Skeletal muscle satellite cell (primary cell): ENCODE data around the gene UBE3C.
"Not testable (repeated sequence)": the region's sequence is repeated elsewhere in the genome, so short reads cannot be mapped to it uniquely, and the experiment has no call there.

Experiments
- H3K27me3 ChIP-seq: 2 replicates; pipeline ENCODE4 v1.7.0; 2013; ENCODE audit warnings: low read length; ENCODE audit not compliant: control insufficient read depth, insufficient read depth
- H3K36me3 ChIP-seq: 2 replicates; pipeline ENCODE4 v1.7.0; 2013; ENCODE audit warnings: mild to moderate bottlenecking, control low read depth, low read length; ENCODE audit not compliant: insufficient read depth
- H3K4me1 ChIP-seq: 2 replicates; pipeline ENCODE4 v1.7.0; 2013; ENCODE audit warnings: low read length; ENCODE audit not compliant: control insufficient read depth, insufficient read depth
- H3K4me2 ChIP-seq: 2 replicates; pipeline ENCODE4 v1.7.0; 2013; ENCODE audit warnings: mild to moderate bottlenecking, low read length
- H3K4me3 ChIP-seq: 2 replicates; pipeline ENCODE4 v1.7.0; 2013; ENCODE audit warnings: low read length
- H3K9ac ChIP-seq: 2 replicates; pipeline ENCODE4 v1.7.0; 2013; ENCODE audit warnings: mild to moderate bottlenecking, low read depth, low read length, moderate library complexity
- H3K9me3 ChIP-seq: replicated peaks from 2 replicates; pipeline ENCODE4 v1.7.0; 2013; ENCODE audit warnings: mild to moderate bottlenecking, control low read depth, low read length

Gene UBE3C

DNA sequence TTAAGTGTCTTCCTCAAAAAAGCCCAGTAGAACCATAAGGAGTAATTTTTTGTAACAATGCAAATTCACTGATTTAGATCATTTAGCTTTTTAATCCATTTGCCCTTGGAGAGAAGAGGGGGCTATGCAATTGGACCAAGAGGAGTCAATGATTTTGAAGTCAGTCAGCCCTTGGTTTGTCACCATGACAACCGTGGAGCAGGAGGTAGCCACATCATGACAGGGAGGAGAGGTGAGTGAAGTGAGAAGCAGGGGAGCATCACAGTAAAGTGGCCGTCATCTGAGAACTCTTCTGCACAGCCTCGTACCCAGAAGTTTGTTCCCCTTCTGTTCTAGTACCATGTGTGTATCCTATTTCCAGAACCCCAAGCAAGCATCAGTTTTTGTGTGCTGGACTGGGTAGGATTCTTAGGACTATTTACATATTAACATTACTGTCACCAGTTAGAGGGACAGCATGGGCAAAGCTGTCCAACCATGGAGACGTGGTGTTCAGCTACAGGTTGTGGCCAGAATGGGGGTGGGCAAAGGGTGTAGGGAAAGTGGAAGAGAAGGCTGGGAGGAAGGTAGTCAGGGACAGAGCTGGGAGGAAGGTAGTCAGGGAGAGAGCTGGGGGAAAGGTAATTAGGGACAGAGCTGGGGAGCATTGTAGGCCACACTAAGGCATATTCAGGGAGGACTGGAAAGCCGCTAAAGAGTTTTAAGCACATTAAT lies 13.1 kb downstream of the UBE3C start:
- H3K36me3 ChIP-seq, result peaks cover 6% of the 10 kb centered on the region
- H3K9me3 ChIP-seq, result no peaks in the 10 kb centered on the region
- peaks cover 11% of the 10 kb centered on the region for H3K4me1 ChIP-seq
- H3K9ac ChIP-seq, result no peak overlapping the region
- no peaks in the 10 kb centered on the region for H3K27me3 ChIP-seq
- H3K4me3 ChIP-seq, result no peak overlapping the region
- H3K4me2 ChIP-seq, result no peak overlapping the region

DNA sequence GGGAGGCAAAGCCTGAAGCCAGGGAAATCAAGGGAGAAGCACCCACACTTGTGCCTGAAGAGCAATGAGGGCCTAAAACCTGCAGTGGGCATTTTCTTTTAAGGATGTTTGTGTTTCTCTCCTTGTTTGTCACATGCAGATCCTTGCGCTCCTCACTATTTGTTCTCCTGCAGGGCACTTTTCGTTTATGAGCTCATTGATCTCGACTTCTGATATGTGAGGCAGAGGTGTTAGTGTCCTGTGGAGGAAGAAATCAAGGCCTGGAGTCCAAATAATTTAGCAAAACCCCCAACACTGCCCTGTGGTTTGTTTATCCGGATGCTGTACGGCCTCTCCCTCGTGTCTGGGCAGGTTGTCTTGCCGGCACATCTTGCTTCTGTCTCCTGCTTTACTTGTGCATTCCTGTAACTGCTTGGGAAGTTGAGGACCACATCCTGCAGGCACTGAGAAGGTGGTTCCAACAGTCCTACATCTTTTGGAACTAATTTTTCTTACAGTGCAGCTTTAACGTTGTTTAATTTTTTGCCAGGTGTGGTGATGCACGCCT lies 13.7 kb downstream of the UBE3C start:
- H3K4me1 ChIP-seq, result peaks cover 11% of the 10 kb centered on the region
- peaks cover 6% of the 10 kb centered on the region for H3K36me3 ChIP-seq
- no peaks in the 10 kb centered on the region for H3K9me3 ChIP-seq
- no peak overlapping the region for H3K4me2 ChIP-seq
- no peaks in the 10 kb centered on the region for H3K27me3 ChIP-seq
- H3K9ac ChIP-seq, result no peak overlapping the region
- no peak overlapping the region for H3K4me3 ChIP-seq

DNA sequence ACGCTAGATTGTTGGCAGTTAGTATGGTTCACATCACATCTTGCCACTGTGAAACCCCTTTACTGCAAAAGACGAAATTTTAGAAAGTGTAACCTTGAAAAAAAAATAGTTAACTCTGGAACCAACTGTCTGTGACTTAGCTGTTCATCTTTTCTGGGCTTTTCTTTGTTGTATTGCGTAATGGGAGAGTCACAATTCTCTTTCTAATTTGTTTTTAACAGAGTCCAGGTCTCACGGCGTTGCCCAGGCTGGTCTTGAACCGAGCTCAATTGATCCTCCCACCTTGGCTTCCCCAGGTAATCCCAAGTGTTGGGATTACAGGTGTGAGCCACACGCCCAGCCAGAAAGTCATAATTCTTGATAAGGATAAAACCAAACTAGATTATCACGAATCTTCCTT lies 14.5 kb downstream of the UBE3C start:
- Histone ChIP-seq H3K4me3 (no peak overlapping the region), H3K4me2 (no peak overlapping the region), H3K9ac (no peak overlapping the region), H3K9me3 (no peaks in the 10 kb centered on the region), H3K27me3 (no peaks in the 10 kb centered on the region), H3K4me1 (peaks cover 15% of the 10 kb centered on the region), H3K36me3 (peaks cover 6% of the 10 kb centered on the region)

DNA sequence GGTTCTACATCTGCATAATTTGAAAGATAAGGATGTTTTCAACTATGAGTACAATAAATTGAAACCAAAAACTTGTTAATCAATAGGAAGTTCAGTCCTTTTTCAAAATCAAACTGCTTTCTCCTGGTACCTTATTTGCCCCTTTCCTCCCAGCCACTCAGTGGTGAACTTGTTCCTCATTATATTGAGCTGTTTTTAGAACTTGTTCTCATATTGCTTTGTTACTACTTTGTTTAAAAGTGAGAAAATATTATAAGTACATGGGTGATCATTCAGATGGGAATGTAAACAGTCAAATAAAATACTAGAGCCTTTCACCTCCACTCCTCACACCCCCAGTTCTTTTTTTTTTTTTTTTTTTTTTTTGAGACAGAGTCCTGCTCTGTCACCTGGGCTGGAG lies 17.2 kb downstream of the UBE3C start:
- H3K27me3 ChIP-seq, result no peaks in the 10 kb centered on the region
- H3K4me3 ChIP-seq, result no peak overlapping the region
- H3K9me3 ChIP-seq, result no peaks in the 10 kb centered on the region
- H3K36me3 ChIP-seq, result peaks cover 3% of the 10 kb centered on the region
- H3K9ac ChIP-seq, result no peak overlapping the region
- H3K4me1 ChIP-seq, result peaks cover 11% of the 10 kb centered on the region
- H3K4me2 ChIP-seq, result no peak overlapping the region

DNA sequence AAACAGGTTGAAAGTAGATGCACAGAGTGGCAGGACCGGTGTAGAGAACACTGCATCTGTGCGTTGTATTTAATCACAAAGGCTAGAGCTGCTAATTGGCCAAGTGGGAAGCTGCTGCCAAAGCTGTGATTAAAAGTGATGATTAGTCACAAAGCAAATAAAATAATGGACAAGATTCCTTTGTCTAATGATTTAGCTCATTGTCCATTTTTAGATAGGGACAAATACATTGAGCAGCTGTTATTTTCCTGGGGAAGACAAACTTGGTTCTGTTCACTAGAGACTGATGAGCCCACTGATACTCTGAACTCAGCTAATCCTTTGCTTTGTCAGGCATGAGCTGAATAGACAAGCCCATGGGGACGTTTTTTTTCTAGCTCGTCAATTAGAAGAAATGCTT lies 19.7 kb downstream of the UBE3C start:
- H3K4me1 ChIP-seq, result peaks cover 7% of the 10 kb centered on the region
- no peaks in the 10 kb centered on the region for H3K36me3 ChIP-seq
- H3K27me3 ChIP-seq, result no peaks in the 10 kb centered on the region
- no peak overlapping the region for H3K9ac ChIP-seq
- H3K4me2 ChIP-seq, result no peak overlapping the region
- no peak overlapping the region for H3K4me3 ChIP-seq
- no peaks in the 10 kb centered on the region for H3K9me3 ChIP-seq

DNA sequence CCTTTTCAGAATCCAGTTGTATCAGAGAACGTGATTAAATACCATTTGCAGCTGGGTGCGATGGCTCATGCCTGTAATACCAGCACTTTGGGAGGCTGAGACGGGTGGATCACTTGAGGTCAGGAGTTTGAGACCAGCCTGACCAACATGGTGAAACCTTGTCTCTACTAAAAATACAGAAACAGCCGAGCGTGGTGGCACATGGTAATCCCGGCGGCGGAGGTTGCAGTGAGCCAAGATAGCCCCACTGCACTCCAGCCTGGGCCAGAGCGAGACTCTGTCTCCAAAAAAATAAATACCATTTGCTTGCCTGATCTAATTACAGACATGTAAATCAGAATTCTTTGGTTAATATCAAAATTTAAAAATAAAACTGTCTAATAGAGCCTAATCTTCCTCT lies 20.8 kb downstream of the UBE3C start:
- not testable (repeated sequence) for H3K4me1 ChIP-seq, H3K4me2 ChIP-seq, H3K4me3 ChIP-seq, H3K9ac ChIP-seq, H3K27me3 ChIP-seq, H3K9me3 ChIP-seq, H3K36me3 ChIP-seq

DNA sequence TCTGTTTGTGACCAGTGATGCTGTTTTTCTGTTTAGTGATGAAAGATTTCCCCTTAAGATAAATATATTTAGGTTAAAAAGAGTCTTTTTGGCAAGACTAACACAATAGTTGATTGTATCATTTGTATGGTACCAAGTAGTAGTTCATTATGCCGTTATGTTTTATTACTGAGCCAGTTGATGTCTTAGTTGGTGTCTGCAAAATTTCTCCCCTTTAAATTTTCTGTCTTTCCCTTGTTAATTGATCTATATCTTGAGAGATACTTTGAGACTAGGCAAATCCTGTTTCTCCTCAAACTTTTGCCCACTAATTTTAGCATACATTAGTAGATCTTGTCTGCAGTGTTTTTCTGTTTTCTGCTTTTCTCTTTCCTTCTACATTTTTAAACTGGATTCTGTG lies 21.7 kb downstream of the UBE3C start:
- no peak overlapping the region for H3K4me3 ChIP-seq
- no peaks in the 10 kb centered on the region for H3K27me3 ChIP-seq
- H3K9me3 ChIP-seq, result no peaks in the 10 kb centered on the region
- H3K4me1 ChIP-seq, result peaks cover 7% of the 10 kb centered on the region
- H3K9ac ChIP-seq, result no peak overlapping the region
- no peak overlapping the region for H3K4me2 ChIP-seq
- H3K36me3 ChIP-seq, result peaks cover 9% of the 10 kb centered on the region

DNA sequence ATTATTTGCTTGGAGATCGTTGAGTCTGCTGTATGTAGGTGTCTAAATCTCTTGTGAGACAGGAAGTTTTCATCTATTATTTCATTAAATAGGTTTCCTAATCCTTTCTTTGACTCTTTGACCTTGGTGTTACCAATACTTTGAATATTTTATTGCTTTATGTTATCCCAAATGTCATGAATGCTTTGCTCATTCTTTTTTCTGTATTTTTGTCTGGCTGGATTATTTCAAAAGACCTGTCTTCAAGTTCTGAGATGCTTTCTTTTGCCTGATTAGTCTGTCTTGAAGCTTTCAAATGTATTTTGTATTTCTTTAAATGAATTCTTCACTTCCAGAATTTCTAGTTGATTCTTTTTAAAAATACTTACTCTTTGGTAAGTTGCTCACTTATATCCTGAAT lies 27.3 kb downstream of the UBE3C start:
- H3K27me3 ChIP-seq, result no peaks in the 10 kb centered on the region
- H3K36me3 ChIP-seq, result peaks cover 35% of the 10 kb centered on the region
- no peak overlapping the region for H3K4me2 ChIP-seq
- H3K4me1 ChIP-seq, result no peaks in the 10 kb centered on the region
- H3K4me3 ChIP-seq, result no peak overlapping the region
- no peaks in the 10 kb centered on the region for H3K9me3 ChIP-seq
- no peak overlapping the region for H3K9ac ChIP-seq

DNA sequence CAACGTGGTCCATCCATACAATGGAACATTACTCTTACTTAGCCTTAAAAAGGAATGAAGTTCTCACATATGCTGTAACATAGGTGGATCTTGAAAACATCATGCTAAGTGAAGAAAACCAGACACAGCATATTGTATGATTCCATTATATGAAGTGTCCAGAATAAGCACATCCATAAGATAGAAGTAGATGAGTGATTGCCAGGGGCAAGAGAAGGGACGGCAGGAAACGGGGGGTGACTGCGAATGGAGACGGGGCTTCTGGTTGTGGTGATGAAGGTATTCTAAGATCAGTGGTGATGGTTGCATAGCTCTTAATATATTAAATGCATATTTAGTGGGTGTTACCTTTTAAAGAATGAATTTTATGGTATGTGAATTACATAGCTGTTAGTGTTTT lies 29.8 kb downstream of the UBE3C start:
- H3K27me3 ChIP-seq, result no peaks in the 10 kb centered on the region
- H3K36me3 ChIP-seq, result peaks cover 55% of the 10 kb centered on the region
- no peak overlapping the region for H3K4me3 ChIP-seq
- no peak overlapping the region for H3K4me2 ChIP-seq
- H3K9me3 ChIP-seq, result no peaks in the 10 kb centered on the region
- H3K4me1 ChIP-seq, result no peaks in the 10 kb centered on the region
- H3K9ac ChIP-seq, result no peak overlapping the region

DNA sequence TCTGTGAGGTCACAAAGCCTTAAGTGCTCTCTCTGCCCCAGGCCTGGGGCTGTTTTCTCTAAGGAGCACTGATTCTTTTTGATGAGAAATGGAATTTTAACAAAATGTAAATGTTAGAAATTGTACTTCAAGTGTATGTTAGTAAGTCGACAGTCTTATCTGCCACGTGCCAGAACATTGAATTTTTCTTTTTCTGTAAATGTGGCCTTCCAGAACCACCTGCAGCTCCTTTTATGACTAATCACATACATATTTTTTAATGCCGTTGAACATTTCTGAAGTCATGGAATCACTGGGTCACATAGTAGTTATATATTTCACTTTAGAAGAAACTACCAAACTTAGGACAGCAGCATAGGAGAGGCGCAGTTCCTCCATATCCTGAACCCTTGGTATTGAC lies 38.0 kb downstream of the UBE3C start:
- no peak overlapping the region for H3K9ac ChIP-seq
- H3K27me3 ChIP-seq, result no peaks in the 10 kb centered on the region
- no peak overlapping the region for H3K4me3 ChIP-seq
- peaks cover 78% of the 10 kb centered on the region for H3K36me3 ChIP-seq
- no peaks in the 10 kb centered on the region for H3K9me3 ChIP-seq
- H3K4me1 ChIP-seq, result no peaks in the 10 kb centered on the region
- no peak overlapping the region for H3K4me2 ChIP-seq

DNA sequence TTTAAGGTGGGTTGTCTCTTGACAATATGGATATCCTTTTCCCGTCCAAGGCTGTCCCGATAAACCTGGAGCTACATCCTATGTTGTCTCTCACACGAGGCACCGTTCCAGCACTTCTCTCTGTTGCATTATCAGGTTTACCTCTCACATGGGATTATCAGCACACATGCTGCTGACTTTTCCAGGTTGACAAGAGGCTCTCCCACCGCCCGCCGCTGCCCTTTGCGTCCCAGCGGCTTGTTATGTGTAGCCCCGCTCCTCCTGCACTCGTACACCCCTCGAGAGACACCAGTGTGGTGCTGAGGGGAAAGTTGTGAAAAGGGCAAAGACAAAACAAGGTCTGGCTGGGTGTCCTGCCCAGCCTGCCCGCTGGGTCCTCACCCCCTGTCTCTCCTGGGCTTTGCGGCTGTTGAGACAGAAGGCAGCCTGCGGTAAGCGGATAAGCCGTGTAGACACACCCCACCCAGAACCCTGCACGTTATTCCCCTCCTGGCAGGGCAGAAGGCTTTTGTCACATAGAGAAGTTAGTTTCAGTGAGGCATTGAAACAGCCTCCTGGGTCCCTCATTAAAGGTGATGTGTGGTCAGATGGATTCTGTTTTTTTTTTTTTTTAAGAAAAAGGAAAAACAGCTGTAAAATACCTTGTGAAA lies 38.7 kb downstream of the UBE3C start:
- Histone ChIP-seq H3K9ac (no peak overlapping the region), H3K4me2 (no peak overlapping the region), H3K4me3 (no peak overlapping the region), H3K4me1 (no peaks in the 10 kb centered on the region), H3K9me3 (no peaks in the 10 kb centered on the region), H3K36me3 (peaks cover 78% of the 10 kb centered on the region), H3K27me3 (no peaks in the 10 kb centered on the region)

DNA sequence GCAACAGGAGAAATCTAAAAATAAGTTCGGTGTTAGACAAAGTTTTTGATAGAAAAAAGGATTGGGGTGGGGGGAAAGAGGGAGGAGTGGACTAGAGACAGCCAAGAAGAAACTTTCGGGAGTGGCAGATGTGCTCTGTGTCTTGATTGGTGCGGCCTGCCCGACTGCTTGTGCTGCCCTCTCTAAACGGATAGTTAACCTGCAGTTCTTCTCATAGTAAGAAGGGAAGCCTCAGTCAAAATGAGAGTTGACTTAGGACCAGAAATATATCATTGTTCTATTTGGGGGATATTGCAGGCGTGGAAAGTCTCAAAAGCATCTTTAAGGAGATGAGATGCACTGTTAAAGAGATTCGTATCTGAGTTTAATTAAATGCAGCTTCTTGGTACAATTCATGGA lies 39.3 kb downstream of the UBE3C start:
- peaks cover 76% of the 10 kb centered on the region for H3K36me3 ChIP-seq
- no peak overlapping the region for H3K4me2 ChIP-seq
- no peaks in the 10 kb centered on the region for H3K4me1 ChIP-seq
- no peak overlapping the region for H3K9ac ChIP-seq
- no peaks in the 10 kb centered on the region for H3K9me3 ChIP-seq
- no peaks in the 10 kb centered on the region for H3K27me3 ChIP-seq
- H3K4me3 ChIP-seq, result no peak overlapping the region
